Keratinocyte (primary cell): ENCODE results near the gene AMBRA1. TPM values are rescaled to one million over a fixed set of nuclear protein-coding genes. Genes with fewer than 3 reads are reported as not detected.

Source experiments
- DNase-seq: peaks from one replicate; pipeline ENCODE4 v3.0.0-alpha.2; 2011; ENCODE audit warnings: low read depth, missing footprints, low spot score
- FAIRE-seq: peaks from 2 replicates; lab custom pipeline; 2011; peaks lifted over from hg19 to GRCh38; lab: Jason Lieb, UNC
- H2AFZ ChIP-seq: 2 replicates; pipeline ENCODE4 v1.6.0; 2012; ENCODE audit warnings: low read length, control low read depth, inconsistent platforms; ENCODE audit not compliant: control insufficient read depth
- H3K27ac ChIP-seq: 2 replicates; pipeline ENCODE4 v1.5.1; 2011; ENCODE audit warnings: low read length; ENCODE audit not compliant: control insufficient read depth, insufficient read depth
- H3K27me3 ChIP-seq: 3 replicates; pipeline ENCODE4 v1.6.0; 2011; ENCODE audit warnings: low read length; ENCODE audit not compliant: control insufficient read depth, insufficient read depth; ENCODE audit errors: extremely low read depth
- H3K36me3 ChIP-seq, 2 experiments: 2 replicates in 1 of 2; 3 replicates in 1 of 2; pipeline ENCODE4 v1.5.1; 2011; ENCODE audit warnings: low read length in 2 of 2, mild to moderate bottlenecking in 1 of 2; ENCODE audit not compliant: control insufficient read depth in 2 of 2, insufficient read depth in 2 of 2; ENCODE audit errors: extremely low read depth in 1 of 2
- H3K4me1 ChIP-seq: 3 replicates; pipeline ENCODE4 v1.5.1; 2011; ENCODE audit warnings: low read length; ENCODE audit not compliant: control insufficient read depth, insufficient read depth; ENCODE audit errors: extremely low read depth
- H3K4me2 ChIP-seq: 3 replicates; pipeline ENCODE4 v1.6.0; 2011; ENCODE audit warnings: low read depth, low read length; ENCODE audit not compliant: control insufficient read depth, insufficient read depth; ENCODE audit errors: extremely low read depth
- H3K4me3 ChIP-seq, 3 experiments: fragments of 200-600 bp in 1 of 3; sonication (generic) in 1 of 3; 2 replicates in 2 of 3; 3 replicates in 1 of 3; pipeline ENCODE4 v1.5.1; 2011 to 2016; ENCODE audit warnings: low read length in 3 of 3, mild to moderate bottlenecking in 3 of 3, control low read depth in 2 of 3, inconsistent platforms in 1 of 3, low read depth in 1 of 3, mixed read lengths in 1 of 3, mixed run types in 1 of 3, moderate library complexity in 1 of 3; ENCODE audit not compliant: control insufficient read depth in 2 of 3, insufficient read depth in 2 of 3; ENCODE audit errors: extremely low read depth in 1 of 3
- H3K79me2 ChIP-seq: 2 replicates; pipeline ENCODE4 v1.6.0; 2012; ENCODE audit warnings: low read length; ENCODE audit not compliant: control insufficient read depth, insufficient read depth
- H3K9ac ChIP-seq: 3 replicates; pipeline ENCODE4 v1.6.0; 2011; ENCODE audit warnings: low read length; ENCODE audit not compliant: control insufficient read depth, insufficient read depth; ENCODE audit errors: extremely low read depth
- H3K9me1 ChIP-seq: 3 replicates; pipeline ENCODE4 v1.6.0; 2011; ENCODE audit warnings: low read length; ENCODE audit not compliant: control insufficient read depth, insufficient read depth; ENCODE audit errors: extremely low read depth
- H3K9me3 ChIP-seq: 2 replicates; pipeline ENCODE4 v1.5.1; 2012; ENCODE audit warnings: low read depth, low read length; ENCODE audit not compliant: control insufficient read depth
- H4K20me1 ChIP-seq: 3 replicates; pipeline ENCODE4 v1.6.0; 2011; ENCODE audit warnings: low read length; ENCODE audit not compliant: control insufficient read depth, insufficient read depth; ENCODE audit errors: extremely low read depth
- CTCF ChIP-seq, 3 experiments: IDR thresholded peaks in 1 of 3; conservative IDR thresholded peaks in 1 of 3; optimal IDR thresholded peaks in 1 of 3; 2 replicates in 2 of 3; 3 replicates in 1 of 3; pipeline versions ENCODE3 to v1.5.1; 2011; ENCODE audit warnings: low read length in 3 of 3, mild to moderate bottlenecking in 3 of 3, moderate library complexity in 2 of 3, control low read depth in 1 of 3, inconsistent platforms in 1 of 3; ENCODE audit not compliant: insufficient read depth in 2 of 3; ENCODE audit errors: extremely low read depth in 1 of 3
- EZH2 ChIP-seq: IDR thresholded peaks from one replicate; pipeline ENCODE4 v1.6.1; 2012; ENCODE audit warnings: inconsistent platforms, mild to moderate bottlenecking, low read length, moderate library complexity
- dilution Hi-C: fragments of 300-500 bp; cut with MboI; formaldehyde crosslinking; loops from one replicate; pipeline ENCODE4 v1.7.0; 2020; ENCODE audit warnings: low sequenced_read_pairs; ENCODE audit not compliant: extremely low pct_ligation_motif_present
- polyA plus RNA-seq, 5 experiments: library from polyadenylated mRNA; depleted of rRNA in 3 of 5; stranded (reverse) in 3 of 5; stranded (forward) in 1 of 5; unstranded in 1 of 5; fragments of >200 nt; gene quantifications; 1 replicate in 1 of 5; 2 replicates in 3 of 5; 3 replicates in 1 of 5; pipeline versions ENCODE4 v1.2.1 to v1.2.3, GENCODE V29; 2011 to 2012; ENCODE audit warnings: missing spikeins in 2 of 5, low read depth in 1 of 5, low replicate concordance in 1 of 5

The AMBRA1 gene
- polyA plus RNA-seq, 1 donor (not counting 4 experiments of a cell fraction or from before 2014, with no cell fraction given): 10.5 TPM

- H3K4me3 ChIP-seq: no peak overlapping the region
- H3K36me3 ChIP-seq: no peaks in the 10 kb centered on the region
- no peaks in the 10 kb centered on the region for H3K9me3 ChIP-seq
- H3K4me1 ChIP-seq: no peaks in the 10 kb centered on the region
- FAIRE-seq (no peak), DNase-seq (no peak)
- no peak overlapping the region for H3K4me2 ChIP-seq
- TF ChIP-seq CTCF (optimal IDR thresholded peaks at IDR 0.05 in 1 of 3, IDR thresholded peaks at IDR 0.05 in 1 of 3, conservative IDR thresholded peaks at IDR 0.05 in 1 of 3; ENCODE audit: extremely low read depth in 1 of 3, insufficient read depth in 2 of 3, low read length in 3 of 3): no peak
- no peak for TF ChIP-seq EZH2
- no peak overlapping the region for H3K9ac ChIP-seq
- no peak overlapping the region for H3K27ac ChIP-seq
- no peaks in the 10 kb centered on the region for H3K9me1 ChIP-seq
- dilution Hi-C loops: no loop called here
- H3K79me2 ChIP-seq: no peaks in the 10 kb centered on the region
- H3K27me3 ChIP-seq: no peaks in the 10 kb centered on the region
- no peak overlapping the region for H2AFZ ChIP-seq
- no peaks in the 10 kb centered on the region for H4K20me1 ChIP-seq
Measured at GRCh38 chr11:46450846-46451477, 142.9 kb downstream of the AMBRA1 start.

- TF ChIP-seq EZH2 (no peak), CTCF (optimal IDR thresholded peaks at IDR 0.05 in 1 of 3, IDR thresholded peaks at IDR 0.05 in 1 of 3, conservative IDR thresholded peaks at IDR 0.05 in 1 of 3; ENCODE audit: extremely low read depth in 1 of 3, insufficient read depth in 2 of 3, low read length in 3 of 3) (no peak)
- Histone ChIP-seq H3K9me1 (no peaks in the 10 kb centered on the region), H4K20me1 (no peaks in the 10 kb centered on the region), H3K79me2 (no peaks in the 10 kb centered on the region), H3K36me3 (peaks cover 0 to 3% of the 10 kb centered on the region in 2 experiments), H2AFZ (no peak overlapping the region), H3K4me2 (no peak overlapping the region), H3K27me3 (no peaks in the 10 kb centered on the region), H3K9ac (no peak overlapping the region), H3K4me1 (no peaks in the 10 kb centered on the region), H3K27ac (no peak overlapping the region), H3K4me3 (no peak overlapping the region), H3K9me3 (no peaks in the 10 kb centered on the region)
- dilution Hi-C loops: no loop called here
- DNase-seq (no peak), FAIRE-seq (no peak)
Measured at GRCh38 chr11:46447544-46447943, 146.3 kb downstream of the AMBRA1 start.
